Psoas muscle (tissue), 8 donors: ENCODE measurements around the gene PHF24. TPM values are rescaled to one million over a fixed set of nuclear protein-coding genes. Genes with fewer than 3 reads are reported as not detected.
A peak's percentile ranks its signal among the peaks of the same experiment; 100 is the strongest.

Experiments
- ATAC-seq, 4 donors: fragments of 200-7000 bp; cut with Tn5 transposase; one replicate each; pipeline ENCODE4 v1.9.1; 2020; ENCODE audit warnings: moderate library complexity in 3 of 4, mild to moderate bottlenecking in 2 of 4
- DNase-seq, 2 donors: peaks; one replicate each; pipeline ENCODE4 v3.0.0-alpha.2; 2020
- H3K27ac ChIP-seq: fragments of 200-600 bp; one replicate; pipeline ENCODE4 v1.8.0; 2022
- H3K27me3 ChIP-seq, 3 donors: fragments of 200-600 bp in 1 of 3; one replicate each; pipeline versions ENCODE4 v1.6.1 to v1.8.0; 2013 to 2022; ENCODE audit warnings: low read length in 2 of 3, mild to moderate bottlenecking in 2 of 3, moderate library complexity in 1 of 3; ENCODE audit not compliant: insufficient read depth in 3 of 3
- H3K36me3 ChIP-seq, 2 donors: fragments of 200-600 bp in 1 of 2; one replicate each; pipeline versions ENCODE4 v1.6.1 to v1.8.0; 2013 to 2022; ENCODE audit warnings: low read depth in 1 of 2, mild to moderate bottlenecking in 1 of 2, moderate library complexity in 1 of 2; ENCODE audit not compliant: insufficient read depth in 1 of 2
- H3K4me1 ChIP-seq: fragments of 200-600 bp; one replicate; pipeline ENCODE4 v1.8.0; 2022
- H3K4me3 ChIP-seq: fragments of 200-600 bp; one replicate; pipeline ENCODE4 v1.8.0; 2022; ENCODE audit warnings: mild to moderate bottlenecking
- H3K9me3 ChIP-seq: fragments of 200-600 bp; one replicate; pipeline ENCODE4 v1.8.0; 2022
- CTCF ChIP-seq: fragments of 200-600 bp; IDR thresholded peaks from one replicate; pipeline ENCODE4 v1.8.0; 2022; ENCODE audit warnings: antibody characterized with exemption
- WGBS, 3 donors: extraction: QIAGEN DNeasy Blood & Tissue Kit; methylation state at CpG; one replicate each; pipeline versions ENCODE4 v1.1.6 to v1.1.7; 2013; 5-methylcytosine and 5-hydroxymethylcytosine counted together
- intact Hi-C, 2 donors: fragments of 100-400 bp; cut with DNase I; formaldehyde crosslinking; loops; one replicate each; pipeline versions ENCODE4 v1.11.0 to v1.14.2; 2022
- polyA plus RNA-seq, 3 donors: library from polyadenylated mRNA; stranded (reverse); fragments of 200-250 nt; gene quantifications; one replicate each; pipeline ENCODE4 v1.2.3, GENCODE V29; 2013
- total RNA-seq, 4 donors: library from RNA; stranded (reverse); fragmentation: NEBNext Ultra II Directional in 2 of 4; extraction: Animal tissue kit (Norgen Biotek cat#: 25700) in 2 of 4; gene quantifications; one replicate each; pipeline versions ENCODE4 v1.2.1 to v1.2.4, GENCODE V29; 2021 to 2023
- donor health status: healthy with polysubstance abuse.
- donor health status: DM: no; HTN: no; CAD: no; lungs with moderate emphysema.
- donor health status: Bipolar disorder and iron deficiency.
- donor health status: healthy.
- donor health status: DM: yes; HTN: yes; CAD: no.
- donor health status: DM: no; HTN: no; CAD: no.
- donor health status: DM: no; HTN: no; CAD: no.
- donor health status: DM: yes; HTN: yes; CAD: no.

The PHF24 gene
- total and polyA plus RNA-seq, 7 donors = 0.03 to 0.11 (median 0.04) TPM; not detected in 3

DNA sequence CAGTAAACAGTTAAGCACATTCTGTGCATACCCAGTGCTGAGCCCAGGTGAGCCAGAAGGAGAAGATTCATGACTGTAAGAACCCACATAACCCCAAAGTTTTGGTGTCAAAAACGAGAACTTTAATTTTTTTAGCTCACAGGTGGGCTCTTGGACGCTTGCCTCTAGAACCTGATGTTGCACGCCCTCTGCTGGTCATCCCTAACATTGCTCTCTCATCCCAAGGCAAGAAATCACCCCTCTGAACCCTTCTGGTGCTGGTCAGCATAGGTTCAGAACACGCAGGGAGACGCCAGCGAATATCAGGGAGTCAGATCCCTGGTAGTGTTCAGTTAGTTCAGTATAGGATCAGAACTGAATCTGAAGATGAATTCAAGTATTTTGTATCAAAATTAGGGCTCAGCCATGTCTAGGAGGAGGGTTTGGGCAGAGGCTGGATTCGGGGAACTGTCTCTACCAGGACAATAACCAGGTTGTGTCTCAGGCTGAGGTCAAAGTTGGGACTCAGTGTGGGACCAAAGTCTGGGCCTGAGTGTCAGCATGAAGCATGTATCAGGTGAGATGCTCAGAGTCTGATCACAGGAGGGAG is 27.3 kb downstream of the PHF24 start:
- Histone ChIP-seq H3K27ac (no peak overlapping the region), H3K27me3 (no peaks in the 10 kb centered on the region), H3K9me3 (no peaks in the 10 kb centered on the region), H3K36me3 (no peaks in the 10 kb centered on the region), H3K4me3 (no peak overlapping the region), H3K4me1 (peaks cover 4% of the 10 kb centered on the region)
- WGBS, 3 donors = 17 to 20% (median 19%) methylated on average over 7 of the region's 7 CpGs
- no peak for ATAC-seq
- intact Hi-C loops = loop anchor here in 1 of 2 donors (1.0 kb wide), 1 partner anchor 86 kb away; no protein-coding TSS in a partner anchor
- peak in 1 of 2 donors; percentile 39 for DNase-seq
- TF ChIP-seq CTCF = peak; percentile 79

GRCh38 chr9:34986540-34987047 is 28.5 kb downstream of the PHF24 start:
- WGBS, 3 donors = 50 to 56% (median 55%) methylated on average over 9 of the region's 9 CpGs
- no peak overlapping the region for H3K4me3 ChIP-seq
- ATAC-seq (no peak), DNase-seq (peak in 1 of 2 donors; percentile 30)
- H3K4me1 ChIP-seq = peaks cover 4% of the 10 kb centered on the region
- H3K9me3 ChIP-seq = no peaks in the 10 kb centered on the region
- no peak for TF ChIP-seq CTCF
- no peaks in the 10 kb centered on the region for H3K27me3 ChIP-seq
- intact Hi-C loops = no loop called here
- H3K36me3 ChIP-seq = no peaks in the 10 kb centered on the region
- H3K27ac ChIP-seq = no peak overlapping the region

DNA sequence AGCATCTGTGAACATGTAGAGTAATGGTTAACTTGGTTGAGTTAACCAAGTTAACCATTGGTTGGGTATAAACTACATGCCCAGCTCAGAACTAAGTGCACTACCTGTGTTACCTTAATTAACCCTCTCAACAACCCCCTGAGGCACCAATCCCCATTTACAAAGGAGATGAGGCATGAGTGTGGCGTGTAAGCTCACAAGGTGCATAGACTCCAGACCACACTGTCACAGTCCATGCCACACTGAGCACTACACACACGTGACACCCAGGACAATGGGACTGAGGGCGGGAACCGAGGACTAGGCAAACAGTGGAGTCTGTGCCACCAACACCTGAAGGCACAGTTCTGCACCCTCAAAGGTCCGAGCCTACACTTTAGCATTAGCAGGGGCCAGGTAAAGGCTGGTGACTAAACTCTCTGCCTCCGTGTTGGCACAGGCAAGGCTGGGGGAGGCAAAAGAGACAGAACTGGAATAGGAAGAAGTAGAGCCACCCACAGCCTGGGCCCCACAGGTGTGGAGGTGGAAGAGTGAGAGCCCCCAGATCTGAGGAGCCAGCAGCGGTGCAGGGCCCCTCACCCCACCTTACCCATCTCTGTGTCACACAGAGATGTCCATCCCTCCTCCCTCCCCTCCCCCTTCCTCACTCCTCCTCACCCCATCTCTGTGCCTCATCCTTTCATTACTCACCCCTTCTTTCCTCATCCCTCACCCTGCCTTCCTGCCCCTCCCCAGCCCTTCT is 29.2 kb downstream of the PHF24 start:
- 69 to 77% (median 74%) methylated on average over 6 to 7 of the region's 7 CpGs for WGBS, 3 donors
- Histone ChIP-seq H3K27me3 (no peaks in the 10 kb centered on the region), H3K4me3 (no peak overlapping the region), H3K4me1 (peaks cover 9% of the 10 kb centered on the region), H3K36me3 (no peaks in the 10 kb centered on the region), H3K27ac (no peak overlapping the region), H3K9me3 (no peaks in the 10 kb centered on the region)
- no peak for TF ChIP-seq CTCF
- ATAC-seq (no peak), DNase-seq (no peak)
- intact Hi-C loops = no loop called here

DNA sequence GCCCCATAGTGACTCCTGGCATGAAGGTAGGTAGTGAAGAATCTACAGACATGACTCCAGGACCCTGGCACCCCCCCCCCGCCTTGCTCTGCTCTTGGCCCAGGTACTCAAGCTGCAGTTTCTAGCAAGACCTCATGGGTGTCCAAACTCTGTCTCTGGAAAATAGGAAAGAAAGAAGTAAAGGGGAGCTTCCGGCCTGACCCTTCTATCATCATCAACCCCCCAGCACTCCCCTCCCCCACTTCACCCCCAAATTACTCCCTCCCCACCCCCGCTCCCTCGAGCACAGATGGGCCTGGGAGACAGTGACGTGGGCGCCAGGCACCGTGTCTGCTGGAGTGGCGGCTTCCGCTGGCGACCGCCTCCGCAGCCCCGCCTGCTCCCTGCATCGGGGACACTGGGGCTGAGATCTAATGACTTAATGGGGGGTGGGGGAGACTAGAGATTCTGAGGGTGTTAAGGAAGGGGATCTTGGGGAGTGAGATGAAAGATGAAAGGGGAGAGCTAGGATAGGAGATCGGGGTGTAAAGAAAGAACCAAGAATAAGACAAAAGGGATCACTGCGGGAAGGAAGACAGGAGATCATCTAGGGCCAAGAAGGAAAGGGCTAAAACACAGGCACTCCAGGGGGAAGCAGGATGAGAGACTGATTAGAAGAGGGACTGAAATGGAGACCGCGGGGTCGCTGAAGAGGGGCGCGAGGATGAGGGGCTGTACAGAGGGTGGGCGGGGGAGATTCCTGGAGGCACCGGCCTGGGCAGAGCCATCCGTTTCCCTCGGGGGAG is 30.3 kb downstream of the PHF24 start:
- TF ChIP-seq CTCF = no peak
- peak overlapping the region; percentile 80 for H3K4me3 ChIP-seq
- H3K9me3 ChIP-seq = no peaks in the 10 kb centered on the region
- H3K27me3 ChIP-seq = no peaks in the 10 kb centered on the region
- peaks cover 18% of the 10 kb centered on the region for H3K4me1 ChIP-seq
- H3K36me3 ChIP-seq = no peaks in the 10 kb centered on the region
- ATAC-seq (no peak), DNase-seq (peak; percentile 62 to 71)
- peak overlapping the region; percentile 82 for H3K27ac ChIP-seq
- WGBS, 3 donors = 16 to 19% (median 16%) methylated on average over 25 of the region's 25 CpGs
- intact Hi-C loops = no loop called here
